GM12878 (cell line): ENCODE results near the gene DCP1B. TPM values are rescaled to one million over a fixed set of nuclear protein-coding genes. Genes with fewer than 3 reads are reported as not detected.

Experiments used
- ATAC-seq: fragments of 200-7000 bp; cut with Tn5 transposase; 3 replicates; pipeline ENCODE4 v1.9.1; 2020; ENCODE audit warnings: mild to moderate bottlenecking, moderate library complexity
- BruUV-seq: library from RNA; stranded (reverse); fragments of 400-500 nt; replicated peaks from 2 replicates; lab custom pipeline; 2021; lab: Mats Ljungman, UMichigan
- CTCF ChIA-PET: fragments of 300-600 bp; sonication (Branson Sonifier 250); formaldehyde crosslinking; extraction: SDS; loops from one replicate; lab custom pipeline; 2021; ENCODE audit warnings: inconsistent platforms; lab: Yijun Ruan, JAX
- POLR2A ChIA-PET: fragments of 350-600 bp; formaldehyde crosslinking; extraction: SDS; loops from one replicate; lab custom pipeline; 2021; ENCODE audit warnings: inconsistent platforms; lab: Charles Lee
- RAD21 ChIA-PET: fragments of 300-600 bp; sonication (Branson Sonifier 250); formaldehyde crosslinking; loops from one replicate; lab custom pipeline; 2023; ENCODE audit warnings: antibody characterized with exemption; ENCODE audit not compliant: unreplicated experiment; lab: Charles Lee
- SMC1A ChIA-PET: fragments of 300-600 bp; sonication (Branson Sonifier 250); formaldehyde crosslinking; loops from one replicate; lab custom pipeline; 2023; ENCODE audit not compliant: unreplicated experiment, uncharacterized antibody; lab: Charles Lee
- DNase-seq: peaks from one replicate; pipeline ENCODE4 v3.0.0-alpha.2; 2011; ENCODE audit warnings: low read depth, low spot score
- FAIRE-seq: peaks from 3 replicates; lab custom pipeline; 2011; peaks lifted over from hg19 to GRCh38; lab: Jason Lieb, UNC
- H2AFZ ChIP-seq: 2 replicates; pipeline ENCODE4 v1.6.0; 2011; ENCODE audit warnings: low read depth, low read length, control low read depth; ENCODE audit not compliant: control insufficient read depth
- H3K27ac ChIP-seq: 2 replicates; pipeline ENCODE4 v1.5.1; 2011; ENCODE audit warnings: control low read depth; ENCODE audit not compliant: control insufficient read depth, insufficient read depth
- H3K27me3 ChIP-seq, 2 experiments: replicated peaks in 1 of 2; 2 replicates each; pipeline versions ENCODE4 v1.6.0 to v1.6.1; 2011; ENCODE audit warnings: low read length in 1 of 2; ENCODE audit not compliant: control insufficient read depth in 2 of 2, insufficient read depth in 2 of 2
- H3K36me3 ChIP-seq, 2 experiments: 2 replicates each; pipeline ENCODE4 v1.5.1; 2011; ENCODE audit warnings: low read length in 1 of 2; ENCODE audit not compliant: control insufficient read depth in 2 of 2, insufficient read depth in 2 of 2
- H3K4me1 ChIP-seq: 2 replicates; pipeline ENCODE4 v1.6.1; 2011; ENCODE audit warnings: mild to moderate bottlenecking, low read length, moderate library complexity, mixed read lengths; ENCODE audit not compliant: control insufficient read depth, insufficient read depth
- H3K4me2 ChIP-seq: 2 replicates; pipeline ENCODE4 v1.6.0; 2011; ENCODE audit warnings: control low read depth; ENCODE audit not compliant: control insufficient read depth, insufficient read depth
- H3K4me3 ChIP-seq: fragments of 200-600 bp; sonication (generic); 2 replicates; pipeline ENCODE4 v1.5.1; 2016
- H3K79me2 ChIP-seq: 2 replicates; pipeline ENCODE4 v1.6.0; 2011; ENCODE audit warnings: low read length; ENCODE audit not compliant: control insufficient read depth, insufficient read depth
- H3K9ac ChIP-seq: 2 replicates; pipeline ENCODE4 v1.8.0; 2011; ENCODE audit warnings: low read length, control low read depth, mixed read lengths; ENCODE audit not compliant: control insufficient read depth, insufficient read depth
- H3K9me3 ChIP-seq: replicated peaks from 3 replicates; pipeline ENCODE4 v1.5.1; 2011; ENCODE audit warnings: mild to moderate bottlenecking, low read length; ENCODE audit not compliant: control insufficient read depth, insufficient read depth
- H4K20me1 ChIP-seq: 2 replicates; pipeline ENCODE4 v1.6.0; 2011; ENCODE audit not compliant: control insufficient read depth, insufficient read depth
- HDAC2 ChIP-seq: fragments of 200-600 bp; sonication (generic); IDR thresholded peaks from 2 replicates; pipeline ENCODE4 v1.6.1; 2017
- SPI1 ChIP-seq: IDR thresholded peaks from 2 replicates; pipeline ENCODE4 v1.6.1; 2011; ENCODE audit warnings: low read depth, mild to moderate bottlenecking, low read length, moderate library complexity, borderline replicate concordance; ENCODE audit not compliant: insufficient read depth
- SREBF1 ChIP-seq: IDR thresholded peaks from 2 replicates; pipeline ENCODE4 v1.6.1; 2012; ENCODE audit warnings: mild to moderate bottlenecking, low read length
- WGBS: methylation state at CpG from one replicate; pipeline ENCODE4 v1.1.6; 2016; ENCODE audit warnings: low lambda C conversion rate; ENCODE audit not compliant: insufficient replicate concordance, insufficient coverage; ENCODE audit errors: missing lambda C conversion rate; 5-methylcytosine and 5-hydroxymethylcytosine counted together
- in situ Hi-C: fragments of 300-500 bp; cut with MboI; formaldehyde crosslinking; loops from 9 replicates; pipeline ENCODE4 v1.14.3; 2018; ENCODE audit warnings: mixed read lengths
- intact Hi-C: fragments of 100-400 bp; cut with micrococcal nuclease; formaldehyde crosslinking; loops from one replicate; pipeline ENCODE4 v1.14.2; 2022; ENCODE audit not compliant: unreplicated experiment
- polyA plus RNA-seq, 11 experiments: library from polyadenylated mRNA; depleted of rRNA in 4 of 11; unstranded in 6 of 11; stranded (reverse) in 5 of 11; fragments of >200 nt; fragmentation: Nextera tagmentation in 4 of 11; fragmentation: Illumina TruSeq in 1 of 11; extraction: Ambion mirVana in 4 of 11; extraction: Trizol in 1 of 11; gene quantifications; 1 replicate in 1 of 11; 2 replicates in 10 of 11; pipeline versions ENCODE4 v1.2.1 to v1.2.3, GENCODE V29; 2011 to 2016; ENCODE audit warnings: inconsistent platforms in 2 of 11, missing spikeins in 2 of 11, low read depth in 1 of 11
- total RNA-seq, 4 experiments: library from RNA; depleted of rRNA in 3 of 4; stranded (reverse); fragments of >200 nt in 3 of 4; fragmentation: Illumina TruSeq in 1 of 4; extraction: Trizol in 1 of 4; gene quantifications; 2 replicates each; pipeline versions ENCODE4 v1.2.1 to v1.2.3, GENCODE V29; 2013 to 2021
- TF ChIP-seq, protein P1 (sequence below): IDR thresholded peaks from 2 replicates; pipeline ENCODE4 v1.6.1; 2012; ENCODE audit warnings: low read depth, low read length, improper control_type of control experiment
- TF ChIP-seq, protein P2 (sequence below): fragments of 450-650 bp; formaldehyde crosslinking; IDR thresholded peaks from 2 replicates; pipeline ENCODE4 v1.4.0; 2022; ENCODE audit warnings: mild to moderate bottlenecking, moderate library complexity
- TF ChIP-seq, protein P3 (sequence below): fragments of 450-650 bp; IDR thresholded peaks from 2 replicates; pipeline ENCODE4 v1.6.1; 2016; ENCODE audit warnings: mild to moderate bottlenecking

Gene DCP1B
- total and polyA plus RNA-seq, 10 of the 15 experiments (the other 5 are each of a cell fraction or from before 2014, with no cell fraction given): 1.3 to 23.4 (median 15.3) TPM

DNA sequence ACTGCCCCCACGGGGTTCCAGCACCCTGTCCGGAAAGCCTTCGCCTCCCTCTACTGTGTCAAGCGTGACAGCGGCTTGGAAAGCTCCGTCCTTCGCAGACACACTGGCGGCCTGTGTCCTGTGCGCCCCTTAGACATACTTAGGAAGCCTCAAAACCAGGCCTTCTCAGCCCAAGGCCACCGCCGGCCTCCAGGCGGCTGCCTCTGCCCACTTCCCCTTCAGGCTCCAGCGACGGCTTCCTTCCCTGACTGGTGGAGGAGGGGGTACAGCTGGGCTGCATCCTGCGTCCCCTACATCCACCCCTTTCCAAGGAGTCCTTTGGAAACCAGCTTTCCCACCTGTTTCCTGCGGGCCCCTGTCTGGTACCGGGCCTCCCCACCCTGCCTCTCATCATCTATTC is 83.3 kb downstream of the DCP1B start:
- 32% methylated on average over 17 of the region's 17 CpGs for WGBS
- Histone ChIP-seq H3K9me3 (no peaks in the 10 kb centered on the region; the same call in 2 of the 3 replicates), H3K4me2 (no peak overlapping the region), H3K4me3 (no peak overlapping the region), H4K20me1 (no peaks in the 10 kb centered on the region), H3K27ac (no peak overlapping the region), H3K36me3 (no peaks in the 10 kb centered on the region), H2AFZ (no peak overlapping the region), H3K4me1 (peaks cover 8% of the 10 kb centered on the region; the same call in 1 of the 2 replicates), H3K27me3 (peaks cover 0 to 6% of the 10 kb centered on the region in 2 experiments; a peak in 2 of 4 replicates), H3K9ac (no peak overlapping the region), H3K79me2 (no peaks in the 10 kb centered on the region)
- no peak for ATAC-seq
- ChIA-PET POLR2A (no interaction called here), CTCF (interaction anchor here (3.2 kb wide), 1 partner anchor 19 kb away, joined by 12 read pairs; no protein-coding TSS in a partner anchor), SMC1A (interaction anchor here (1.7 kb wide), 1 partner anchor 19 kb away, joined by 4 read pairs; no protein-coding TSS in a partner anchor), RAD21 (no interaction called here)
- no TSS peak for BruUV-seq
- intact Hi-C loops (no loop called here), in situ Hi-C loops (no loop called here)
- TF ChIP-seq, protein P1, sequence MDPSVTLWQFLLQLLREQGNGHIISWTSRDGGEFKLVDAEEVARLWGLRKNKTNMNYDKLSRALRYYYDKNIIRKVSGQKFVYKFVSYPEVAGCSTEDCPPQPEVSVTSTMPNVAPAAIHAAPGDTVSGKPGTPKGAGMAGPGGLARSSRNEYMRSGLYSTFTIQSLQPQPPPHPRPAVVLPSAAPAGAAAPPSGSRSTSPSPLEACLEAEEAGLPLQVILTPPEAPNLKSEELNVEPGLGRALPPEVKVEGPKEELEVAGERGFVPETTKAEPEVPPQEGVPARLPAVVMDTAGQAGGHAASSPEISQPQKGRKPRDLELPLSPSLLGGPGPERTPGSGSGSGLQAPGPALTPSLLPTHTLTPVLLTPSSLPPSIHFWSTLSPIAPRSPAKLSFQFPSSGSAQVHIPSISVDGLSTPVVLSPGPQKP: no peak
- peak; percentile 10; the same call in 1 of the 2 replicates for TF ChIP-seq SPI1
- no peak for FAIRE-seq
- no peak for DNase-seq

DNA sequence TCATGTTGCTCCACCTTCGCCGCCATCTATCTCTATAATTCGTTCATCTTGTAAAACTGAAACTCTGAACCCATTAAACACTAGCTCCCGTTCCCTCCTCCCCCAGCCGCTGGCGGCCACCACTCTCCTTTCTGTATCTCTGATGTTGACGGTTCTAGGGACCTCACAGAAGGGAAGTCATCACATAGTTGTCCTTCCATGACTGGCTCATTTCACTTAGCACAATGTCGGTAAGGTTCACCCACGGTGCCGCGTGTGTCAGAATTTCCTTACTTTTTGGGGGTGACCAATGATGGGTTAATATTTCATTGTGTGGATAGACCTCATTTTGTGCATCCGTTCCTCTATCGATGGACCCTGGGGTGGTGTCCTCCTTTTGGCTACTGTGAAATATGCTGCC is 83.8 kb downstream of the DCP1B start:
- DNase-seq (no peak), ATAC-seq (no peak), FAIRE-seq (no peak)
- no peak overlapping the region for H3K27ac ChIP-seq
- H3K36me3 ChIP-seq: no peaks in the 10 kb centered on the region
- BruUV-seq: no TSS peak
- no peaks in the 10 kb centered on the region; the same call in 2 of the 3 replicates for H3K9me3 ChIP-seq
- H3K4me2 ChIP-seq: no peak overlapping the region
- TF ChIP-seq, protein P2, sequence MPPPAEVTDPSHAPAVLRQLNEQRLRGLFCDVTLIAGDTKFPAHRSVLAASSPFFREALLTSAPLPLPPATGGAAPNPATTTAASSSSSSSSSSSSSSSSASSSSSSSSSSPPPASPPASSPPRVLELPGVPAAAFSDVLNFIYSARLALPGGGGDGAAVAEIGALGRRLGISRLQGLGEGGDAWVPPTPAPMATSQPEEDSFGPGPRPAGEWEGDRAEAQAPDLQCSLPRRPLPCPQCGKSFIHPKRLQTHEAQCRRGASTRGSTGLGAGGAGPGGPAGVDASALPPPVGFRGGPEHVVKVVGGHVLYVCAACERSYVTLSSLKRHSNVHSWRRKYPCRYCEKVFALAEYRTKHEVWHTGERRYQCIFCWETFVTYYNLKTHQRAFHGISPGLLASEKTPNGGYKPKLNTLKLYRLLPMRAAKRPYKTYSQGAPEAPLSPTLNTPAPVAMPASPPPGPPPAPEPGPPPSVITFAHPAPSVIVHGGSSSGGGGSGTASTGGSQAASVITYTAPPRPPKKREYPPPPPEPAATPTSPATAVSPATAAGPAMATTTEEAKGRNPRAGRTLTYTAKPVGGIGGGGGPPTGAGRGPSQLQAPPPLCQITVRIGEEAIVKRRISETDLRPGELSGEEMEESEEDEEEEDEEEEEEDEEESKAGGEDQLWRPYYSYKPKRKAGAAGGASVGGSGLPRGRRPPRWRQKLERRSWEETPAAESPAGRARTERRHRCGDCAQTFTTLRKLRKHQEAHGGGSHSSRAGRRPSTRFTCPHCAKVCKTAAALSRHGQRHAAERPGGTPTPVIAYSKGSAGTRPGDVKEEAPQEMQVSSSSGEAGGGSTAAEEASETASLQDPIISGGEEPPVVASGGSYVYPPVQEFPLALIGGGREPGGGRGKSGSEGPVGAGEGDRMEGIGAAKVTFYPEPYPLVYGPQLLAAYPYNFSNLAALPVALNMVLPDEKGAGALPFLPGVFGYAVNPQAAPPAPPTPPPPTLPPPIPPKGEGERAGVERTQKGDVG: no peak
- TF ChIP-seq HDAC2 (no peak), SREBF1 (no peak)
- TF ChIP-seq, protein P3, sequence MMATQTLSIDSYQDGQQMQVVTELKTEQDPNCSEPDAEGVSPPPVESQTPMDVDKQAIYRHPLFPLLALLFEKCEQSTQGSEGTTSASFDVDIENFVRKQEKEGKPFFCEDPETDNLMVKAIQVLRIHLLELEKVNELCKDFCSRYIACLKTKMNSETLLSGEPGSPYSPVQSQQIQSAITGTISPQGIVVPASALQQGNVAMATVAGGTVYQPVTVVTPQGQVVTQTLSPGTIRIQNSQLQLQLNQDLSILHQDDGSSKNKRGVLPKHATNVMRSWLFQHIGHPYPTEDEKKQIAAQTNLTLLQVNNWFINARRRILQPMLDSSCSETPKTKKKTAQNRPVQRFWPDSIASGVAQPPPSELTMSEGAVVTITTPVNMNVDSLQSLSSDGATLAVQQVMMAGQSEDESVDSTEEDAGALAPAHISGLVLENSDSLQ: no peak
- no peak overlapping the region for H2AFZ ChIP-seq
- H3K9ac ChIP-seq: no peak overlapping the region
- H3K4me3 ChIP-seq: no peak overlapping the region
- intact Hi-C loops: no loop called here
- no peaks in the 10 kb centered on the region for H3K79me2 ChIP-seq
- WGBS: 86% methylated on average over 13 of the region's 13 CpGs
- H3K27me3 ChIP-seq: peaks cover 0 to 6% of the 10 kb centered on the region in 2 experiments; a peak in 2 of 4 replicates
- ChIA-PET RAD21 (no interaction called here), POLR2A (no interaction called here), CTCF (interaction anchor here (3.2 kb wide), 1 partner anchor 19 kb away, joined by 12 read pairs; no protein-coding TSS in a partner anchor), SMC1A (interaction anchor here (1.7 kb wide), 1 partner anchor 20 kb away, joined by 4 read pairs; no protein-coding TSS in a partner anchor)
- in situ Hi-C loops: no loop called here
- H3K4me1 ChIP-seq: peaks cover 8% of the 10 kb centered on the region; the same call in 1 of the 2 replicates
- H4K20me1 ChIP-seq: no peaks in the 10 kb centered on the region
